Measurements from ENCODE around the gene QRICH1. TPM values are rescaled to one million over a fixed set of nuclear protein-coding genes. Genes with fewer than 3 reads are reported as not detected.

The QRICH1 gene
- total RNA-seq, 1 experiment from 2014 or later = 58.0 TPM

DNA sequence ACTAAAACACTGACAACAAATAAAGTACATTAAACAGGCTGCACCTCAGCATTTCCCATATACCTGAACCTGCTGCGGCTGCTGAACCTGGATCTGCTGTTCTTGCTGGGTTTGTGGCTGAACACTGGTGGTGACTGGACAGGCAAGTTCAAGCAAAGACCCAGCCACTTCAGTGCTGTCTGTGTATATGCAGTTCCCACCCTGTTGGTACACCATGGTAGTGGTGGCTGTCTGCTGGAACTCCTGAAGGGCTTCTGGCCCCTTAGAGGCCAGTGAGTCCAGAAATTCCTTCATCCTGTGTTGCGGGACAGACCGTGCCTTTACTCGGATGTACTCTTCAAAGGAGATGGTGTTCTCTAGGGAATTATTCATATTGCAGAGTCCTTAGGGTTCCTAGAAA is 17.2 kb downstream of the QRICH1 start:
- in situ Hi-C loops (cut with HindIII; ENCODE audit: low pct_unique_long_range_greater_than_20kb, low sequenced_read_pairs) = no loop called here

DNA sequence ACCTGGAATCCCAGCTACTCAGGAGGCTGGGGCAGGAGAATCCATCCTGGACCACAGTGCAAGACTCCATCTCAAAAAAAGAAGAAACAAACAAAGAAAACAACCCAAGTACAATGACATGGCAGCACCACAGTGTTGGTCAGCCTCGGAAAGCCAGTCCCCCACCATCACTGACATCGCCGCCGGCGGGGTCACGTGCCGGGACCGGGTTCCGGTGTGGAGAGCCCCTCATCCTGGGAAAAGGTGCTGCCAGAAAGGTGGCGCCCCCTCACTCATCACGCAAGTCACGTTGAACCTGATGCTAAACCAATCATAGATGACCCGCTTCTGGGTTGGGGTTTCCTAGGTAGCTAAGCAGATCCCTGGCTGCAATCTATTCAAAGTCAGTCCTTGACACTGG is 17.8 kb downstream of the QRICH1 start:
- in situ Hi-C loops (cut with HindIII; ENCODE audit: low pct_unique_long_range_greater_than_20kb, low sequenced_read_pairs) = no loop called here

More for the DNA sequence above, 17.2 kb downstream of the QRICH1 start:
- DNase-seq (ENCODE audit: low read depth, low spot score) = no peak

DNA sequence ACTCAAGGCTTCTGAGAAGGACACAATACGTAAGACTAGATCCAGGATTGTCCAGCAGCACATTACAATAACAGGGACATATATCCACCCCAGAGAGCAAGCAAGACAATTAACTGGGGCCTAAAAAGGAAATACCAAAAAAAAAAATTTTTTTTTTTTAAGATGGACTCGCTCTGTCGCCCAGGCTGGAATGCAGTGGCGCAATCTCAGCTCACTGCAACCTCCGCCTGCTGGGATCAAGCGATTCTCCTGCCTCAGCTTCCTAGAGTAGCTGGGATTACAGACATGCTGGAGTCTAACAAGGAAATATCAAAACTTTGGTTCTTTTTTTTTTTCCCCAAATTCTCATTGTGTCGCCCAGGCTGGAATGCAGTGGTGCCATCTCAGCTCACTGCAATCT is 35.9 kb downstream of the QRICH1 start:
- no peak for DNase-seq (ENCODE audit: low read depth, low spot score)
- in situ Hi-C loops (cut with HindIII; ENCODE audit: low pct_unique_long_range_greater_than_20kb, low sequenced_read_pairs) = no loop called here

More for the DNA sequence above, 17.8 kb downstream of the QRICH1 start:
- no peak for DNase-seq (ENCODE audit: low read depth, low spot score)

DNA sequence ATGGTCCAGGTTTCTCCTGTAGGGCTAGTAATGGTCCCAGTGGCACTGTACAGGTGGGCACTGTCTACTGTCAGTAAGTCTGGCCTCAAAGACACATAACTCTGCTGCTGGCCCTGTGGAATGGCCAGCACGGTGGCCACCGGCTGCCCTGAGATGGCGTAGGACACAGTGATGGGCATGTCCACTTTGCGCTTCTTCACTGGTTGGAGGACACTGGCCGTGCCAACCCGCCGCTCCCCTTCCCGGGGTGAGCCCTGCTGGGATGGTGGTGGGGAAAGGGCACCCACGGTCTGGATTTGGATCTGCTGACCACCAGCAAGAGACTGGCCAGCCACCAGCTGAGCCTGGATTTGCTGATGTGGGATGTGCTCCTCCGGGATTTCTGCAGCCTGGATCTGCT is 36.6 kb downstream of the QRICH1 start:
- no peak for DNase-seq (ENCODE audit: low read depth, low spot score)
- in situ Hi-C loops (cut with HindIII; ENCODE audit: low pct_unique_long_range_greater_than_20kb, low sequenced_read_pairs) = no loop called here

DNA sequence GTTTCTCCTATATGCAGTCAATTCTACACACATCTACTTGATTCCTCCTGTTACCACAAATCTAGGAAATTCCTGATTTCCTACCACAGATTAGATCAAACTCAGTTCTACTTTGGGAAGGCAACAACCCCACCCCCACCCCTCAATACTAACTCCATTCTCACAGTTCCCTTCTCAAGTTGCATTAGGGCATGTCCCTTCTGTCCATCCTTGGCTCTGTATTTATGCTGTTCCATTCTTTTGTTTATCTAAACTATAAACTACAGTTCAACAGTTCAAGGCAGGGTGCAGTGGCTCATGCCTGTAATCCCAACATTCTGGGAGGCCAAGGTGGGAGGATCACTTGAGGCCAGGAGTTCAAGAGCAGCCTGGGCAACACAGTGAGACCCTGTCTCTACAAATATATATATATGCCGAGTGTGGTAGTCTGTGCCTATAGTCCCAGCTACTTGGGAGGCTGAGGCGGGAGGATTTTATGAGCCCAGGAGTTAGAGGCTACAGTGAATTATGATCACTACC is 39.5 kb downstream of the QRICH1 start:
- in situ Hi-C loops (cut with HindIII; ENCODE audit: low pct_unique_long_range_greater_than_20kb, low sequenced_read_pairs) = no loop called here
- no peak for DNase-seq (ENCODE audit: low read depth, low spot score)

DNA sequence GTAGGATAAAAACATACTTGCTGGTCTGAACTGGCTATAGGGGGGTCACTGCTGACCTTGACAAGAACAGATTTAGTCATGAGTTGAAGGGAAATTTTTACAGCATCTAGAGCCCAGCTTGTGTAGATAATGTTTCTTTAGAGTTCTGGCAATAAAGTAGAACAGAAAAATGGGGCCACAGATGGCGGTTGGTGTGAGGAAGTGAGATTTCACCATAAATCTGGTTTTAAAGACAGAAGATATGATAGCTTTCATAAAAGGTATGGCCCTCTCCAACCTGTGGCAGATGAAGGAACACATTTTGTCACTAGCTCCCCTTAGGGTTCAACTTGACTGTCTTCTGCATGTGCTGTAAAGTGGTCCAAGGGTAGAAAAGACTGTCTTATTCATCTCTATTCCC is 40.3 kb downstream of the QRICH1 start:
- in situ Hi-C loops (cut with HindIII; ENCODE audit: low pct_unique_long_range_greater_than_20kb, low sequenced_read_pairs) = no loop called here
- DNase-seq (ENCODE audit: low read depth, low spot score) = no peak

DNA sequence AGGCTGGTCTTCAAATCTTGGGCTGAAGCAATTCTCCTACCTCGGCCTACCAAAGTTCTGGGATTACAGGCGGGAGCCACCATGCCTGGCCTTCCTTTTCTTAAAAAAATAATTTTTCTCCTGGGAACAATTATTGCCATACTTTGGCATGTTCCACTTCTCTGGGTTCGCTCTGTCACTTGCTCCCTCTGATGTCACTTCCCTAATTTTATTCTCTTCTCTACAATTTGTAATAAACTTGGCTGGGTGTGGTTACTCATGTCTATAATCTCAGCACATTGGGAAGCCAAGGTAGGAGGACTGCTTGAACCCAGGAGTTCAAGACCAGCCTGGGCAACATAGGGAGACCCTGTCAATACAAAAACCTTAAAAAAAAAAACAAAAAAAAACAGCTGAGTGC is 58.6 kb downstream of the QRICH1 start:
- DNase-seq (ENCODE audit: low read depth, low spot score) = no peak
- in situ Hi-C loops (cut with HindIII; ENCODE audit: low pct_unique_long_range_greater_than_20kb, low sequenced_read_pairs) = no loop called here

DNA sequence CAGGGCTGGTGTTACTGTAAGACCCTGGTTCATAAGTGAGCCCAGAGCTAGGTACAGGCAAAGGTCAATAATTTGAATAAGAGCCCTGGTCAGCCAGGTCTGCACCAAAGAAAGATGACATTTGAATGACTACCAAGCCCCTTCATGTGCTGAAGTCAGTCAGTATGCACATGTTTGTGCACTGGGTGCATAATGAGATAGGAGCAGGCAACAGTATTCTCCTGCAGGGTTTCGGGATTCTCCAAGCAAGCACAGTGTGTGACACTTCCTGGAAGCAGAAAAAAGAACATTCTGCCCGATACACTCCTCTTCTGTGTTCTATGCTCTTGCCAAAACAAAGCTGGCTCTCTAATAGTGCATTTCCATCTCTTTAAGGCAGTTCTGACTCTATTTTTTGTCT is 59.2 kb downstream of the QRICH1 start:
- in situ Hi-C loops (cut with HindIII; ENCODE audit: low pct_unique_long_range_greater_than_20kb, low sequenced_read_pairs) = no loop called here
- no peak for DNase-seq (ENCODE audit: low read depth, low spot score)

DNA sequence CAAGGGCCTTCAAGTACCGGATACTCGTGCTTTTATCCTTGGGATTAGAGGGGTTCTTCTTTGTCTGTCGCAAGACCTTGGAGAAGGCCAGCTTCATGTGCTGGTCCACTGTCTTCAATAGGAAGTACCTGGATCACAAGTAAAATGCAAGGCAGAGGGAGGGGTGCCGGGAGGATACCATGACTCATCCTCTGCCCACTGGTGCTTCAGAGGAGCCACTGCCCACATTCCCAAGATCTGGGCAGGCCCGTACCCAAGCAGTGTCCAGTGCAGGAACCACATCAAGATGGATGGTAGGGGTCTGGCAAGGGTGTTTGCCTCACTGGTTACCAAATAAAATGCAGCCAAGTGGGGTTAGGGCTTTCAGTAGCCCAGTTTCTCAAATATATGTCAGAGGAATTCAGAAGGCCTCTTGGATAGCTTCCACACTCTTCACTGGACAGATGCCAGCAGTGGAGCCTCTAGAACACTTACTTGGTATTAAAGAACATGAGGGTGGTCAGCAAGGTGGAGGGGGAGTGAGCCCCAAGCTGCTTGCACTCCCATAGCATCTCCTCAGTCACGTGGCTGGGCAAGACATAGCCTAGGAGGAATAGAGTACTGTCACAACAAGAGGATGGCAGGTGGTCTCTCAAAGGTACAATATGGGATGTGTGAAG is 61.1 kb downstream of the QRICH1 start:
- no peak for DNase-seq (ENCODE audit: low read depth, low spot score)
- in situ Hi-C loops (cut with HindIII; ENCODE audit: low pct_unique_long_range_greater_than_20kb, low sequenced_read_pairs) = no loop called here

DNA sequence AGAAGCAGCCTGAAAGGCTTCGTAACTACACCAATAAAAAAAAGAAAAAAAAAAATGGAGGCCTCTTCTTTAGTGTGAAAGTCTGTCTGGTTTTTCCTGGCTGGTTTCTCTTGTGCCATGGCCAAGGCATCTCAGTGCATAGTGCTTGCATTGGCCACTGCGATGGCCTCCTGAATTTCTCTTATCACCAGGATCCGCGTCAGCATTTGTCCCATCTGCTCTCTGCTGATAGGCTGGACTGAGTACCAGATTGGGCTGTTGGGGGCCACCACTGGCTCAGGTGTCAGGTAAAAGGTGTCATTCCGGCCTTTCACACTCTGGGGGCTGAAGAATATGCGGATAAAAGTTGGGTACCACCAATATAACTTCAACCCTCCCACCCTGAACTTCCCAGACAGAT is 63.5 kb downstream of the QRICH1 start:
- in situ Hi-C loops (cut with HindIII; ENCODE audit: low pct_unique_long_range_greater_than_20kb, low sequenced_read_pairs) = no loop called here
- DNase-seq (ENCODE audit: low read depth, low spot score) = no peak

DNA sequence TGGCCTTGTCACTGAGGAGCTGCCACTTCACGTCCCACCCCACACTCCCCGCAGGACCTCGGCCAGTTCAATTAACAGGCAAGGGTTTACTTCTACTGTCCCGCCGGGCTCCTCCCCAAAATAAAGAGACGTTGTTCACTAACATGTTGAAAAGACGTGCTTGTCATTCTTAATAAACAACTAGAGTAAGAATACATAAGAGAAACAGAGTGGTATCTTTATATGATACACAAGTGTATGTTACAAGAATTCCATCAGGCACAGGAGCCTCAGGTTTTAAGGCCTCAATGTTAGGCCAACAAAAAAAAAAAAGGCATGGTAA is 64.3 kb downstream of the QRICH1 start:
- in situ Hi-C loops (cut with HindIII; ENCODE audit: low pct_unique_long_range_greater_than_20kb, low sequenced_read_pairs) = no loop called here
- no peak for DNase-seq (ENCODE audit: low read depth, low spot score)

DNA sequence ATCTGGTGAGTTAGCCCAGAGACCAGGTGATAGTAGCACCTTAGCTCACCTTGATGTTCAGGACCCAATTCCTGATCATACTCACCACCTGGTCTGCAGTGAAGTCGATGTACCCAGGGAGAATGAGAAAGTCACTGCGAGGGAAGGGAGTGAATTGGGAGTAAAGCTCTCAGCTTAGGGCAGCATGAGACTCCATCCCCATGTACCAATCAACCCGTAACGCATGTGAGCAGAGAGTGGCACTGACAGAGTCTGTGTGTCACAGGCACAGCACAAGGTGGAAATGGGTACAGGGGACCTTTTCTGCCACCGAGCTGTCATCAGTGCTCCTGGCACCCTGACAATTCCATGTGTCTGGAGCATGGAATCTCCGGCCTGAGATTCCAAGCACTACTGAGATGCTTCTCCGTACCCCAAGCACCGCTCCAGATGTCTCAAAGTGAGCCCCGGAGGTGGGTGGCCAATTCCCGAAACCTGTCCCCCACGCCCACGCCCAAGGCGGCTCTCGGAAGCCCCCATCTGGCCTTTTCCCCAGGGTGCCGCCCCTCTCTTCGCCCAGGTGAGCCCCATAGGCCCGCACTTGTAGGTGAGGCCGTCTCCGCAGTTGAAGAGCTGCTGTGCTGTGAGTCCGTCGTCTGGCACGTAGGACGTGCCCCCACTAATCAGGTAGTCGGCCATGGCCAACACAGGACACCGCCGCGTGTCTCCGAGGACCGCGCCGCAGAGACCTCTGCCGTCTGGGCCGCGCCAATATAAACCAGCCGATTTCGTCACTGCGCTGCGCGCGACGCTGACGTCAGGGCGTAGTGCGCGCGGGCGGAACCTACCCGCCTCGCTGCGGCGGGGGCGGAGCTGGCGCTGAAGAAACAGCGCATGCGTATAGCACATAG is 65.0 kb downstream of the QRICH1 start, which contains the start of gene IMPDH2:
IMPDH2 (minus strand) TSS at position 726 of the 890 bp plus-strand sequence; CDS start at position 678, 48 bp downstream.
- in situ Hi-C loops (cut with HindIII; ENCODE audit: low pct_unique_long_range_greater_than_20kb, low sequenced_read_pairs) = no loop called here
- DNase-seq (ENCODE audit: low read depth, low spot score) = peak; percentile 92

DNA sequence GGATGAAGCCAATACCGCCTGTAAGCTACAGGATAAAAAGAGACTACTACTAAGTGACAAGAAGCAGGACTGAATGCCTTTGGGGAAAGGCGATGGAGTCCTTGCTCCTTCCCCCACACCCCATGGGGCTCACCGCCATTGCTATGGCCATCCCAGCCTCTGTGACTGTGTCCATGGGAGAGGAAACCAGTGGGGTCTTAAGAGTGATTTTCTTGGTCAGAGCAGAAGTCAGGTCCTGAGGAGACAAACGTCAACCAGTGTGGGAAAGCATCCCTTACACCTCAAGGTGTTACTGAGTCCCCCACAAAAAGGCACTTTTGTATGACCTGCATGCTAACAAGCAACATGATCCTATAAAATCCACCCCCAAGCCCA is 65.6 kb downstream of the QRICH1 start:
- no peak for DNase-seq (ENCODE audit: low read depth, low spot score)

DNA sequence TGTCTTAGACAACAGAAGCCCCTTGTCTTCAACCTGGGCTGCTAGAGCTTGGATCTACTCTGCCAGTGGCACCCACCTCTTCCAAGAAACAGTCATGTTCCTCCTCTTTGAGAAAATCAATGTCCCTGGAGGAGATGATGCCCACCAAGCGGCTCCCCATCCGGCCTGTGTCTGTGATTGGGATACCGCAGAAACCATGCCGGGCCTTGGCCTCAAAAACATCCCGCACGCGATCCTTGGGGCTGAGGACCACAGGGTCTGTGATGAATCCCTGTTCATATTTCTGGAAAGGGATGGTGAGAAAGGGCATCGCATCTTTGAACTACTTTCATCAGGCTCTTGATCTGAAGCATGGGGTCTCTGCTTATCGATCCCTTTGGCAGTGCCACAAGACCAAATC is 66.2 kb downstream of the QRICH1 start:
- in situ Hi-C loops (cut with HindIII; ENCODE audit: low pct_unique_long_range_greater_than_20kb, low sequenced_read_pairs) = no loop called here

More for the DNA sequence above, 65.6 kb downstream of the QRICH1 start:
- in situ Hi-C loops (cut with HindIII; ENCODE audit: low pct_unique_long_range_greater_than_20kb, low sequenced_read_pairs) = no loop called here

DNA sequence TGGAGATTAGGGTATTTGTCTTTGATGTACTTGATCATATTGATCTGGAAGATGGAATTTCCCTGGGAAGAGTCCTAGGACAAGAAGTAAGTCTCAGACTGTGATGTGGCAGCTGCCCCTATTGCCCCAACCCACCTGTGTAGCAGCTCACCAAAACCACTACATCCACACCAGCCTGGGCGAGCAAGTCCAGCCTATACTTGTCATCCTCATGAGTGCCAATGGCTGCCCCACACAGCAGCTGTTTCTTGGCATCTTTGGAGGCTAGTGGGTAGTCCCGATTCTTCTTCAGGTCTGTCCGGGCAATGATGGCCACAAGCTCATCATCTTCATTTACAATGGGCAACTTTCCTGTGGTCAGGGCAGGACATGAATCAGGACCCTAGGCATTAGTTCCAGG is 67.3 kb downstream of the QRICH1 start:
- in situ Hi-C loops (cut with HindIII; ENCODE audit: low pct_unique_long_range_greater_than_20kb, low sequenced_read_pairs) = no loop called here
- DNase-seq (ENCODE audit: low read depth, low spot score) = no peak

More for the DNA sequence above, 66.2 kb downstream of the QRICH1 start:
- DNase-seq (ENCODE audit: low read depth, low spot score) = no peak

DNA sequence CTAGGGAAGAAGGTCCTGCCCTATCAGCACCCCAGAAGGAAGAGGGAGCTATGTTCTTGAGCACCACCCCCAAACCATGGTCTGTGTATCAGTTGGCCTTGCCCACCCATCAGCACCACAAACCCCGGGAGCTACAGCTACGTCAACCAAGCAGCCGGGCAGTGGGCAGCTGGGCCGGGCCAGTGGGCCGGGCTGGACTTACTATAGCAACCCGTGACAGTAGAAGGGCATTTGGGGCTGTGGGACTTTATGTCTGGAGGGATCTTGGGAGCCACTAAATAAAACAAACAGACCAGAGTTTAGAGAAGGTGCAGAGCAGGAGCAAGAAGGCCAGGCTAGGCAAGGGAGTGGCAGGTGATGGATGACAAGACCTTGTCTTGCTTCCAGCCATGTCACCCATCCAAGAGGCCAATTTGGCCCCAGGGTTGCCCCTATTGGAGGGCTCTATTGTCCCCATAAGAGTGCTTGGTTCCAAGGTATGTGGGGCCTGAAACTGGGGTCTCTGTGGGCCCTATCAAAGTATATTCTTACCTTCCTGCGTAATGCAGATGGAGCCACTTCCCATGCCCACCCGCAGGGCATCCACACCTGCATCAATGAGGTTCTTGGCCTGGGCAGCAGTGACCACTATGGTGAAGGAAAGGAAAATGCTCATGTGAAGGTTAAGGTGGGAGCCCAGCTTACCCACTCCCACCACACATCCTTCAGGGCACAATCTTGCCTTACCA is 67.9 kb downstream of the QRICH1 start:
- in situ Hi-C loops (cut with HindIII; ENCODE audit: low pct_unique_long_range_greater_than_20kb, low sequenced_read_pairs) = no loop called here
- DNase-seq (ENCODE audit: low read depth, low spot score) = no peak

DNA sequence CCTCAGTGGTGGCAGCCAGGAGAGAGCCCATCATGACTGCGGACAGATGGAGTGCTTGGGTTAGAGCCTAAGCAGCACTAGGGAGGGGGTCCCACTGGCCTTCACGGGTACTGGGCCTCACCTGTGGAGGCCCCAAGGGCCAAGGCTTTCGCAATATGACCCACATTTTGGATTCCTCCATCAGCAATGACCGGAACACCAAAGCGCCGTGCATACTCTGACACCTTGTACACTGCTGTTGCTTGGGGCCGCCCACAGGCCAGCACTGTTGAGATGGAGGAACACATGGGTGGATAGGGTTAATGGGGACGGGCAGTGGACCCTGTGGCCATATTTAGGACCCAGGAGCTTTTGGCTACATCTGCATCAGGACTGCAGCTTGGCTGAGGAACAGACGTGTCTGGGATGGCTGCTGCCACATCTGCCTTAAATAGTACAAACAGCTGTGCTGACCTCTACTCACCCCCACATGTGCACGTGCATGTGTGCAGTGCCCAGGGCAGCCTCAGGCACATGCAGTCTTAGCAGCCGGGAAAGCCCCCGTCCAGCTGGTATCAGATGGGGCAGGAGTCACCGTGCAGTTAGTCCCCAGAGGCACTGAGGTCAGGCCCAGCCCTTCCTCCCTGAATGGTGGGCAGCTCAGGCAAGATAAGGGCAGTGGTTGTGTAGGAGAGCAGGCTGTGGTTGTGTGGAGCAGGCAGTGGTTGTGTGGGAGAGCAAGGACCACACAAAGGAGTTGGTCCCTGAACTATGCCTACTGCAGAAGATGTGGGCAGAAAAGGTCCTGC is 68.7 kb downstream of the QRICH1 start:
- no peak for DNase-seq (ENCODE audit: low read depth, low spot score)
- in situ Hi-C loops (cut with HindIII; ENCODE audit: low pct_unique_long_range_greater_than_20kb, low sequenced_read_pairs) = no loop called here

Measured in SK-MEL-5 (cell line).